HepG2 (cell line): ENCODE results near the gene CRIM1. TPM values are rescaled to one million over a fixed set of nuclear protein-coding genes. Genes with fewer than 3 reads are reported as not detected.

ENCODE experiments used
- CEBPB ChIP-seq: IDR thresholded peaks from 2 replicates; pipeline ENCODE4 v1.6.1; 2011; ENCODE audit warnings: low read depth, low read length, improper control_type of control experiment, borderline replicate concordance
- CREM ChIP-seq, 2 experiments: sonication (generic) in 1 of 2; formaldehyde crosslinking in 1 of 2; IDR thresholded peaks; 2 replicates each; pipeline versions ENCODE4 v1.4.0 to v1.6.1; 2016 to 2020; ENCODE audit warnings: antibody characterized with exemption in 1 of 2, mild to moderate bottlenecking in 1 of 2, missing genetic modification reagents in 1 of 2
- GFI1 ChIP-seq: sonication (generic); formaldehyde crosslinking; IDR thresholded peaks from 2 replicates; pipeline ENCODE4 v1.5.0; 2020; ENCODE audit warnings: missing genetic modification reagents, mild to moderate bottlenecking, borderline replicate concordance
- PREB ChIP-seq: sonication (generic); formaldehyde crosslinking; IDR thresholded peaks from 2 replicates; pipeline ENCODE4 v1.4.0; 2020; ENCODE audit warnings: missing genetic modification reagents
- SOX13 ChIP-seq, 3 experiments: fragments of 450-650 bp in 1 of 3; sonication (generic) in 1 of 3; formaldehyde crosslinking in 1 of 3; IDR thresholded peaks in 2 of 3; conservative IDR thresholded peaks in 1 of 3; 2 replicates each; pipeline versions ENCODE4 v1.5.0 to v1.6.1; 2016 to 2020; ENCODE audit warnings: antibody characterized with exemption in 1 of 3, mild to moderate bottlenecking in 1 of 3, missing compliant biosample characterization in 1 of 3, missing genetic modification reagents in 1 of 3, moderate library complexity in 1 of 3
- TBL1XR1 ChIP-seq: fragments of 150-350 bp; IDR thresholded peaks from 2 replicates; pipeline ENCODE4 v1.6.1; 2014; ENCODE audit warnings: borderline replicate concordance, low read length; ENCODE audit not compliant: partially characterized antibody
- THAP11 ChIP-seq: IDR thresholded peaks from 2 replicates; pipeline ENCODE4 v1.6.1; 2016; ENCODE audit warnings: missing biosample characterization, missing genetic modification reagents
- ZFP36L1 ChIP-seq: sonication (generic); formaldehyde crosslinking; IDR thresholded peaks from 2 replicates; pipeline ENCODE4 v1.8.0; 2022; ENCODE audit warnings: mild to moderate bottlenecking, missing genetic modification reagents, moderate library complexity
- ZFP36L2 ChIP-seq: sonication (generic); formaldehyde crosslinking; IDR thresholded peaks from 2 replicates; pipeline ENCODE4 v1.4.0; 2020; ENCODE audit warnings: missing genetic modification reagents
- ZNF124 ChIP-seq: sonication (generic); formaldehyde crosslinking; IDR thresholded peaks from 2 replicates; pipeline ENCODE4 v1.4.0; 2020; ENCODE audit warnings: missing genetic modification reagents
- ZNF180 ChIP-seq: sonication (generic); formaldehyde crosslinking; IDR thresholded peaks from 2 replicates; pipeline ENCODE4 v1.4.0; 2020; ENCODE audit warnings: low read depth, missing genetic modification reagents, borderline replicate concordance
- ZNF280B ChIP-seq: sonication (generic); formaldehyde crosslinking; IDR thresholded peaks from 2 replicates; pipeline ENCODE4 v1.5.0; 2020; ENCODE audit warnings: missing genetic modification reagents, mild to moderate bottlenecking, borderline replicate concordance
- ZNF280D ChIP-seq: sonication (generic); formaldehyde crosslinking; IDR thresholded peaks from 2 replicates; pipeline ENCODE4 v1.5.1; 2020; ENCODE audit warnings: mild to moderate bottlenecking, missing genetic modification reagents
- ZNF354B ChIP-seq: sonication (generic); formaldehyde crosslinking; IDR thresholded peaks from 2 replicates; pipeline ENCODE4 v1.8.0; 2022; ENCODE audit warnings: mild to moderate bottlenecking, missing genetic modification reagents
- ZNF513 ChIP-seq: sonication (generic); formaldehyde crosslinking; conservative IDR thresholded peaks from 2 replicates; pipeline ENCODE4 v1.5.0; 2020; ENCODE audit warnings: missing genetic modification reagents
- ZNF574 ChIP-seq: sonication (generic); formaldehyde crosslinking; IDR thresholded peaks from 2 replicates; pipeline ENCODE4 v1.4.0; 2020; ENCODE audit warnings: missing genetic modification reagents
- ZNF768 ChIP-seq: sonication (generic); formaldehyde crosslinking; IDR thresholded peaks from 2 replicates; pipeline ENCODE4 v1.4.0; 2020; ENCODE audit warnings: missing genetic modification reagents
- ZNF773 ChIP-seq: sonication (generic); formaldehyde crosslinking; IDR thresholded peaks from 2 replicates; pipeline ENCODE4 v1.4.0; 2020; ENCODE audit warnings: missing genetic modification reagents, borderline replicate concordance
- ZSCAN22 ChIP-seq: sonication (generic); formaldehyde crosslinking; IDR thresholded peaks from 2 replicates; pipeline ENCODE4 v1.4.0; 2020; ENCODE audit warnings: mild to moderate bottlenecking, missing genetic modification reagents
- polyA plus RNA-seq, 8 experiments: library from polyadenylated mRNA; depleted of rRNA in 3 of 8; stranded (reverse) in 7 of 8; unstranded in 1 of 8; fragments of >200 nt; fragmentation: Illumina TruSeq in 4 of 8; extraction: Trizol in 4 of 8; gene quantifications; 2 replicates each; pipeline versions ENCODE4 v1.2.1 to v1.2.3, GENCODE V29; 2011 to 2016; ENCODE audit warnings: low read depth in 4 of 8, missing spikeins in 1 of 8, mixed read lengths in 1 of 8; ENCODE audit not compliant: insufficient read depth in 1 of 8
- total RNA-seq, 5 experiments: library from RNA; depleted of rRNA; stranded (reverse); fragments of >200 nt; fragmentation: Illumina TruSeq; extraction: Trizol; gene quantifications; 2 replicates each; pipeline ENCODE4 v1.2.3, GENCODE V29; 2016; ENCODE audit warnings: low read depth in 1 of 5

Gene CRIM1
- total and polyA plus RNA-seq, 2 of the 13 experiments (the other 11 are each of a cell fraction or from before 2014, with no cell fraction given): 39.1 to 69.9 TPM

DNA sequence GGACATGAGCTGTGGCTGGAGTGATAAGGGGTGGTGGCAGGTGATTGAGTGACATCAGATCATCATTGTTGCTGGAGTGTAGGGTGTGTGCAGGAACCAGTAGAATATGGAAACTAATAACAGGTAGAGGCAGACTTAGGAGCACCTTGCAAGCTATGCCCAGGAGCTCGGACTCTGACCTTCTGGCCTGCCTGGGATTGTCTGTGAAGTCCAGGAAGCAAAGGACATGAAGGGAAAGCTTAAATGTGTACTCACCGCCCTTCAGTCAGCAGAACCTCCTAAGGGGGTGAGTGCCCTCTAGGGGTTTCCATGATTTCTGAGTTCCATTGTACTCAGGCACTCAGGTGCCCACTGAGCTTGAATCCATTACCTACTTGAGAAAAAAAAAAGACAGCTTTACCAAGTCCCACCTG is 104.2 kb downstream of the CRIM1 start (continued):
- no peak for TF ChIP-seq ZNF280D (CRISPR knock-in tag)
- TF ChIP-seq SOX13 (IDR thresholded peaks at IDR 0.05): no peak
- peak in 1 of 2 experiments; percentile 67; a peak in 1 of 4 replicates for TF ChIP-seq SOX13 (CRISPR knock-in tag; conservative IDR thresholded peaks at IDR 0.05 in 1 of 2, IDR thresholded peaks at IDR 0.05 in 1 of 2)
- no peak for TF ChIP-seq CREM (IDR thresholded peaks at IDR 0.05)
- TF ChIP-seq CREM (CRISPR knock-in tag; IDR thresholded peaks at IDR 0.05): no peak
- 0 out of 2 replicates have a peak, but pooled peaks have one; percentile 43 for TF ChIP-seq ZNF574 (CRISPR knock-in tag)
- 0 out of 2 replicates have a peak, but pooled peaks have one; percentile 51 for TF ChIP-seq THAP11
- no peak for TF ChIP-seq ZNF354B
- no peak for TF ChIP-seq ZFP36L2
- no peak for TF ChIP-seq ZNF180
- no peak for TF ChIP-seq ZNF768 (CRISPR knock-in tag)
- no peak for TF ChIP-seq PREB (CRISPR knock-in tag)
- peak; percentile 44 for TF ChIP-seq TBL1XR1
- TF ChIP-seq ZSCAN22 (CRISPR knock-in tag): no peak
- TF ChIP-seq ZNF124 (CRISPR knock-in tag): peak; percentile 46; the same call in 1 of the 2 replicates
- 0 out of 2 replicates have a peak, but pooled peaks have one; percentile 42 for TF ChIP-seq ZNF773 (CRISPR knock-in tag)
- no peak for TF ChIP-seq ZFP36L1
- TF ChIP-seq ZNF280B: no peak
- TF ChIP-seq CEBPB: no peak
- no peak for TF ChIP-seq ZNF513 (CRISPR knock-in tag)
- TF ChIP-seq GFI1 (CRISPR knock-in tag): no peak
